Measurements from ENCODE around the gene BEX5.
"Not testable (repeated sequence)": the region's sequence is repeated elsewhere in the genome, so short reads cannot be mapped to it uniquely, and the experiment has no call there.

DNA sequence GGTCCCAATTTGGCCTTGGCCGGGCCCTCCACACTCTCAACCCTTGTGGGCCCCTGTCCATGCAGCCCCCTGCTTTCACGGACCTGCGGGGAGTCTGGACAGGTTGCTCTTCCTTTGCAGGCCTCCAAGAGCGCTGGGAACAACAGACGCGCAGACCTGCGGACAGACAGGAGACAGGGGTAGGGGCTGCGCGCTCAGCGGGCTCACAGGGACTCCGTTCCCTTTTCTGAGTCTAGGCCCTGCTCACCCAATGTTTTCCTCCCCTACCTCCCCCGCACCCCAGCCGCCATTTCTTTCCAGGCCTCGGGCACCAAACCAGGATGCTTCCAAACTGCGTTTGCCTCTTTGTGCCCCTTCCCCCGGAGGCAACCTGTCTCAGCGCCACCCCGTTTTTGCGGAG lies 14.1 kb downstream of the BEX5 start:
- TF ChIP-seq, protein P1, sequence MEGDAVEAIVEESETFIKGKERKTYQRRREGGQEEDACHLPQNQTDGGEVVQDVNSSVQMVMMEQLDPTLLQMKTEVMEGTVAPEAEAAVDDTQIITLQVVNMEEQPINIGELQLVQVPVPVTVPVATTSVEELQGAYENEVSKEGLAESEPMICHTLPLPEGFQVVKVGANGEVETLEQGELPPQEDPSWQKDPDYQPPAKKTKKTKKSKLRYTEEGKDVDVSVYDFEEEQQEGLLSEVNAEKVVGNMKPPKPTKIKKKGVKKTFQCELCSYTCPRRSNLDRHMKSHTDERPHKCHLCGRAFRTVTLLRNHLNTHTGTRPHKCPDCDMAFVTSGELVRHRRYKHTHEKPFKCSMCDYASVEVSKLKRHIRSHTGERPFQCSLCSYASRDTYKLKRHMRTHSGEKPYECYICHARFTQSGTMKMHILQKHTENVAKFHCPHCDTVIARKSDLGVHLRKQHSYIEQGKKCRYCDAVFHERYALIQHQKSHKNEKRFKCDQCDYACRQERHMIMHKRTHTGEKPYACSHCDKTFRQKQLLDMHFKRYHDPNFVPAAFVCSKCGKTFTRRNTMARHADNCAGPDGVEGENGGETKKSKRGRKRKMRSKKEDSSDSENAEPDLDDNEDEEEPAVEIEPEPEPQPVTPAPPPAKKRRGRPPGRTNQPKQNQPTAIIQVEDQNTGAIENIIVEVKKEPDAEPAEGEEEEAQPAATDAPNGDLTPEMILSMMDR (IDR thresholded peaks at IDR 0.05 in 4 of 5, conservative IDR thresholded peaks at IDR 0.05 in 1 of 5) = not testable (repeated sequence)
- TF ChIP-seq POLR2A (IDR thresholded peaks at IDR 0.05) = not testable (repeated sequence)

Data from gastrocnemius medialis (tissue), 4 donors.